NCI-H2171 treated with DMSO at 0.1 percent for 48 hours (cell line): ENCODE data around the gene TBCB.

ENCODE experiments used
- DNase-seq: peaks from one replicate; lab custom pipeline; 2025; lab: John Stamatoyannopoulos, UW

The TBCB gene

GRCh38 chr19:36136964-36137686 lies 21.9 kb downstream of the TBCB start:
- no peak for DNase-seq

GRCh38 chr19:36139120-36139472 lies 23.8 kb downstream of the TBCB start:
- no peak for DNase-seq

DNA sequence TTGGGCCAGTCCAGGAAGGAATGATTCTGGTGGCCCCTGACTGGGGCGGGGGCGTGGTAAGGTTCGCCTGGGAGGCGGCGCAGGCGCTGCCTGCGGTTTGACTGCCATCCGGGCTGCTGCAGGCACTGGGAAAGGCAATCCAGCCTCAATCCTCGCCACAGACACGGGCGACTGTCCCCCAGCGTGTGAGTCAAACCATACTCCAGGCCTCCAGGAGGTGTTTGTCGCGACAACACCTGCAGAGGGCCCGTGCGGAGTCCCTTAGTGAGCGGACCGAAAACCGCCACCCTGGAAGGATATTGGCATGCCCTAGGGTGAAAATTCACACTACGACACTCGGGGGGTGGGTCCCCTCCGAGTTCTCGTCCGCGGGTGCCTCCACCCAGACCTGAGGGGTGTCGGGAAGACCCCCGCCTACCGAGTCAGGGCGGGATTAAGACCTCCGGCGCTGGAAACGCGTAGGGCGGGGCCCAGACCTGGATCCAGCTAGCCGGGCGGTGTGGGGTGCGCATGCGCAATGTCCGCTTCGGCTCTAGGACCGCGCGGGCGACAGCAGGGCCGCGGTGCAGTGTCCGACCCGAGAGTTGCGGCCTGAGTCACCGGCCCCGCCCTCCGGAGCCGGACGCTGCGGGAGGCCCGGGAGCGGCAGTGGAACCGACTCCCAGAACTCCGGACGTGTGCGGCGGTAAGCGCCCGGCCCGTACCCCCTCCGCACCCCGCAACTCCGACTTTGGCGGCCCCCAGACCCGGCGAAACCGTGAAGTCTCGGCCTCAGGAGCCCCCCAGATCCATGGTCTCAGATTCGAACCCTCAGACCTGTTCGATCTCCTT lies 24.4 kb downstream of the TBCB start, which contains the start of gene CAPNS1:
CAPNS1 (plus strand) TSS at position 594 of the 831 bp plus-strand sequence. CDS start 946 bp downstream, outside the sequence.
- peak; percentile 91 for DNase-seq

- DNase-seq, result peak; percentile 73
Observed at GRCh38 chr19:36140304-36141038, 25.2 kb downstream of the TBCB start.

- peak; percentile 81 for DNase-seq
Observed at GRCh38 chr19:36141039-36141927, 26.0 kb downstream of the TBCB start.

DNA sequence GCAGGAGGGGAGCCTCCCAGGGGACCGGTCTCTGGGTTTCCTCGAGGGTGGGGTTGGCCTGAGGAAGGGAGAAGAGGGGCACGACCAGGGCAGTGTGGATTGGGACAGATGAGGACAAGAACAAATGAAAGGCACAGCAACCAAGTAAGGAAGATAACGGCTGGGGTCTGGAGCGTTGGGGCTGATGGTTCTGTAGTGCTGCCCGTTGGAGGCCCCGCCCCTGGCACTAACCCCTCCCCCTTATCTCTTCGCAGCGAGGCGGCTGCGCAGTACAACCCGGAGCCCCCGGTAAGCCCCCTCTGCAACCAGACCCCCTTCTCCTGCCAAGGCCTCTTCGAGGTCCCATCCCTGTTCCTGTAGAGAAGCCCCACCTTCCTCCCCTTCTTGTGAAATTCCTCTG lies 26.8 kb downstream of the TBCB start:
- DNase-seq, result no peak

DNA sequence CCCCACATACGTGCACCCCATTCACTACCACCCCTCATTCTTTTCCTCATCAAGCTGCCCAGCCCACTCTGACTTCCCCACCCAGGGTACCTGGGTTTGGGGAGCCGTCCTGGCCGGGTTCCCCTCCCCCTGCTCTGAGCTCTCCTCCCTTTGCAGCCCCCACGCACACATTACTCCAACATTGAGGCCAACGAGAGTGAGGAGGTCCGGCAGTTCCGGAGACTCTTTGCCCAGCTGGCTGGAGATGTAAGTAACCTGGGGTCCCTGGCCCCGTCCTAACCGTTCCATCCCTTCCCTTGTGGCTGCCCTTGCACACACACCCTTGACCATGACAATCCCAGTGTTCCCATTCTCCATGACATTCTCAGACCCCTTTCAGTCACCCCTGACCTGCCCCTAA lies 27.2 kb downstream of the TBCB start:
- no peak for DNase-seq

- no peak for DNase-seq
Observed at GRCh38 chr19:36144624-36145023, 29.4 kb downstream of the TBCB start.

DNA sequence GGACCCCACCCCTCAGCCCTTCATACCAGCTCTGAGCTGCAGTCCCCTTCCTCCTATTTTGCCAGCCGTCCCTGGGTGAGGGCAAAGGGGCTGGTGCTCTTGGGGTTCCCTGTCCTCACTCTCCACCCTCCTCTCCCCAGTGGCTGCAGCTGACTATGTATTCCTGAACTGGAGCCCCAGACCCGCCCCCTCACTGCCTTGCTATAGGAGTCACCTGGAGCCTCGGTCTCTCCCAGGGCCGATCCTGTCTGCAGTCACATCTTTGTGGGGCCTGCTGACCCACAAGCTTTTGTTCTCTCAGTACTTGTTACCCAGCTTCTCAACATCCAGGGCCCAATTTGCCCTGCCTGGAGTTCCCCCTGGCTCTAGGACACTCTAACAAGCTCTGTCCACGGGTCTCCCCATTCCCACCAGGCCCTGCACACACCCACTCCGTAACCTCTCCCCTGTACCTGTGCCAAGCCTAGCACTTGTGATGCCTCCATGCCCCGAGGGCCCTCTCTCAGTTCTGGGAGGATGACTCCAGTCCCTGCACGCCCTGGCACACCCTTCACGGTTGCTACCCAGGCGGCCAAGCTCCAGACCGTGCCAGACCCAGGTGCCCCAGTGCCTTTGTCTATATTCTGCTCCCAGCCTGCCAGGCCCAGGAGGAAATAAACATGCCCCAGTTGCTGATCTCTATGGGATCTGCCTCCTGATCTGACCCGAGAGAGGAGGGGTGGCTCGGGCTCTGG lies 34.6 kb downstream of the TBCB start:
- DNase-seq, result no peak

DNA sequence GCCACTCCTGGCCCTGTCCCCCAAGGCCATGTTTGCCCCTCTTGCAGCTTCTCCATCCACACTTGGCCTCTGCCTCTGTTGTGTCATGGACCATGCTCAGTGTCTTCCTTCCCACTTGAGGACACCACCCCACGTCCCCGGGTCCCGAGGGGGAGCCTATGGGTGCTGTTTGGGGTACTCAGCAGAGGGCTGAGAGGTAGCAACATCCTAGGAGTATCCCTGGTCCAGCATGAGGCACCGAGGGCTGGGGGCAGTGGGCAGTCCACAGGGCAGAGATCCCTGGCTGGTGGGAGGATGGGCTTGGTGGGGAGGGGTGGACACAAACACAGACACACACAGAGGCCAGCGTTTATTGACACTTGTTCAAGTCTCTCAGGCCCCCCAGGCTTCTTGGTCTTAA lies 35.3 kb downstream of the TBCB start:
- no peak for DNase-seq

- DNase-seq, result no peak
Observed at GRCh38 chr19:36151144-36152018, 36.1 kb downstream of the TBCB start.

DNA sequence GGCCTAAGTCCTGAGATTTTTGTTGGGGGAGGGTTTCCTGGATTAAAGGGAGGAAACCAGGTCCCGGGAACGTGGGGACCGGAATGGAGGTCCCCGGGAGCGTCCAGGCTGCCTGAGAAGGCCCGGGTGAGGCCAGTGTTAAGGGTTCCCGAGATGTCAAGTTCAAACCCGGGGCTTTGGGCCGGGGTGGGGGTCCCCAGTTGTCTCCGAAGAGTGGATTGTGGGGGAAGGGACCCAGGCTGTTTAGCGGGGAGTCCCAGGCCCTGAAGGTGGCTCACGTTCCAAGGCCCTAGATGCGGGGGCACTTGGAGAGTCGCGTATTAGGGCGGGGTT lies 36.7 kb downstream of the TBCB start:
- no peak for DNase-seq

DNA sequence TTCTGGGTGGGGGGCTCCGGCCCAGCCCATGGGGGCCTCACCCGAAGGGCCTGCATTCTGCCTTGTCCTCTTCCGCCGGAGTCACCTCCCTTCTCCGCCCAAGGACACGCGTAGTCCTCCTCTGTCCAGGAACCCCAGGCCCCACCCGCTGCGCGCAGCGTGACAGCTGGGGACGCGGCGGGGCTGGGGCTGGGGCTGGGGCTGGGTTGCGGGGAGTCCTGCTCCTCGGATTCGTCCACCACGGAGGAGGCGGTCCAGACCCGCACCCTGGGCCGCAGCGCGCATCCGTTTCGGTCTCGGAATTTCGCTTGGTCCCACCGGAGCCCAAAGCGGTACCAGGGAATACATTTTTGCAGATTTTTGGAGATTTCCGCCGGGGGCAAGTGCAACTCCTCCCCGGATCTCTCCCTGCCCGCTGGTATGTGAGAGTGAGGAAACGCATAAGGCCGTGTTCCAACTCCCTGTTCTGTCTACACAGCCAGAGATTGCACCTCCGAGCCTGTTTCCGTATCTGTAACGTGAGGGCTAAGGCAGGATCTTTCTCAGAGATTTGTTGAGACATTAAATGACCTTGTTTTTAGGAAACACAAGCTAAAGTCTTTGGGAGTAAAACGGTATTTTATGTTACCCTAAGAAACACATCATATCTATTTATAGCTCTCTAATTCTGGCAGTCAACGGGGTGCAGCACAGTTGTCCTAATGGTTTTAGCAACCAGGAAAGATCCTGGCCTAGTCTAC lies 37.3 kb downstream of the TBCB start, which contains the start of gene COX7A1:
COX7A1 (minus strand) TSS at position 96 of the 740 bp plus-strand sequence; CDS start at position 56, 40 bp downstream.
- DNase-seq, result no peak

DNA sequence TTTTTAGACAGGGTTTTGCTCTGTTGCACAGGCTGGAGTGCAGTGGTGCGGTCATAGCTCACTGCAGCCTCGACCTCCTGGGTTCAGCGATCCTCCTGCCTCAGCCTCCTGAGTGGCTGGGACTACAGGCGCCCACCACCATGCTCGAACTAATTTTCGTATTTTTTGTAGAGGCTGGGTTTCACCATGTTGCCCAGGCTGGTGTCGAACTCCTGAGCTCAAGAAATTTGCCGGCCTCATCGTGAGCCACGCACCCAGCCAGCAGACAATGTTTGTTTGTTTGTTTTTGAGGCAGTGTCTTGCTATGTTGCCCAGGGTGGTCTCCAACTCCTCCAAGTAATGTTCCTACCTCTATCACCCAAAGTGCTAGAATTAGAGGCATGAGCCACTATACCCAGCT lies 37.9 kb downstream of the TBCB start:
- DNase-seq, result no peak

DNA sequence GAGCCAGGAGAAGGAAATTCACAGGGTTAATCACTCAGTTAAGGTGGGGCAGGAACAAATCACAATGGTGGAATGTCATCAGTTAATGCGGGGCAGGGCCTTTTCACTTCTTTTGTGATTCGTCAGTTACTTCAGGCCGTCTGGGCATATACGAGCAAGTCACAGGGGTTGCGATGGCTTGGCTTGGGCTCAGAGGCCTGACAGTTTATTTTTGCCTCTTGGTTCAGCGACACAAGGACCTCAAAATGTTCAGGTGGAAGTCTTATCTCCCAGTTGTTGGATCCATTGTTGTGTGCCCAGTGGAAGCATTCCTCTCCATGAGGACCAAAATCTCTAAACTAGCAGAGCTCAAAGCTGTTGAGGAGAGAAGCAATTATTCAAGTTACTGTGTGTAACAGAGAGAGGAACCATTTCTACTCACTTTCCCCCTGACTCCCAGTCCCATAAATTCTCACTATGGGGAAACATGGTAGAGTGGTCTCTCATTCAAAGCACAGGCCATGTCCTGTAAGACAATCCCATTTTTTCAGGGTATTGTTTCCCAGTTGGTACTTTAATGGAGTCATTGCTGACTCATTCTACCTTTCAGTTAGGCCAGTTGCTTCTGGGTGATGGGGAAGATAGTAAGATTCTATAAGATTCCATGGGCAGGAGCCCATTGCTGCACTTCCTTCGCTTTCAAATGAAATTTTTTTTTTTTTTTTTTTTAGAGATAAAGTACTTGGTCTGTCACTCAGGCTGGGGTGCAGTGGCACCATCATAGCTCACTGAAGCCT lies 45.7 kb downstream of the TBCB start:
- DNase-seq, result no peak

- DNase-seq, result no peak
Observed at GRCh38 chr19:36163813-36164212, 48.5 kb downstream of the TBCB start.

GRCh38 chr19:36169084-36169760 lies 54.0 kb downstream of the TBCB start:
- peak; percentile 87 for DNase-seq

- no peak for DNase-seq
Observed at GRCh38 chr19:36172852-36173251, 57.6 kb downstream of the TBCB start.
